GM18526 (cell line): ENCODE measurements around the gene TMEM203.

Experiments
- POLR2A ChIP-seq: IDR thresholded peaks from 3 replicates; pipeline ENCODE4 v1.6.1; 2011; ENCODE audit not compliant: insufficient read length; ENCODE audit errors: extremely low read depth

Gene TMEM203

DNA sequence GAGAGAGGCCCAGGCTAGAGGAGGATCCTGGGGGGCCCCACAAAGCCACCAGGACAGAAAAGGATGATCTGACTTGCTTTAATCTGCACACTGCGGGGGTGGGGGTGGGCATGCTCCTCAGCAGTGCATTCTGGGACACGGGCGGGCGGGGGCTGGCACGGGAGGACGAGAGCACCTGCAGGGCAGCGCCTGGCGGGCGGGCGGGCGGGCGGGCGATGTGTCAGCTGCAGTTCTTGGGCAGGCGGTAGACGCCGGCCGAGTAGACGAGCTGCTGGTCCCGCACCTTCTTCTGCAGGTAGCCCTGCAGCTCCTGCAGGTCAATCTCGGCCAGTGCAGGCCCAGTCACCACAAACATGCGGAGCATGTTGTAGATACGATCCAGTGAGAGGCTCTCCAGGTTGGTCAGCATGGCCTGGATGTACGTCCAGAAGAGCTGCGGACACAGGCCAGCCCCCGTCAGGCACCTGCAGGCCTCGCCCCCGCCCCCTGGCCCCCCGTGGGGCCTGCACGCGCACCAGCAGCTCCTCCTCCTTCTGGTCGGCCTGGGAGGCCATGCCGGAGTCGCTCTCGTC is 30.6 kb downstream of the TMEM203 start:
- no peak for TF ChIP-seq POLR2A

GRCh38 chr9:137173796-137174664 is 31.4 kb downstream of the TMEM203 start:
- peak; percentile 17 for TF ChIP-seq POLR2A

DNA sequence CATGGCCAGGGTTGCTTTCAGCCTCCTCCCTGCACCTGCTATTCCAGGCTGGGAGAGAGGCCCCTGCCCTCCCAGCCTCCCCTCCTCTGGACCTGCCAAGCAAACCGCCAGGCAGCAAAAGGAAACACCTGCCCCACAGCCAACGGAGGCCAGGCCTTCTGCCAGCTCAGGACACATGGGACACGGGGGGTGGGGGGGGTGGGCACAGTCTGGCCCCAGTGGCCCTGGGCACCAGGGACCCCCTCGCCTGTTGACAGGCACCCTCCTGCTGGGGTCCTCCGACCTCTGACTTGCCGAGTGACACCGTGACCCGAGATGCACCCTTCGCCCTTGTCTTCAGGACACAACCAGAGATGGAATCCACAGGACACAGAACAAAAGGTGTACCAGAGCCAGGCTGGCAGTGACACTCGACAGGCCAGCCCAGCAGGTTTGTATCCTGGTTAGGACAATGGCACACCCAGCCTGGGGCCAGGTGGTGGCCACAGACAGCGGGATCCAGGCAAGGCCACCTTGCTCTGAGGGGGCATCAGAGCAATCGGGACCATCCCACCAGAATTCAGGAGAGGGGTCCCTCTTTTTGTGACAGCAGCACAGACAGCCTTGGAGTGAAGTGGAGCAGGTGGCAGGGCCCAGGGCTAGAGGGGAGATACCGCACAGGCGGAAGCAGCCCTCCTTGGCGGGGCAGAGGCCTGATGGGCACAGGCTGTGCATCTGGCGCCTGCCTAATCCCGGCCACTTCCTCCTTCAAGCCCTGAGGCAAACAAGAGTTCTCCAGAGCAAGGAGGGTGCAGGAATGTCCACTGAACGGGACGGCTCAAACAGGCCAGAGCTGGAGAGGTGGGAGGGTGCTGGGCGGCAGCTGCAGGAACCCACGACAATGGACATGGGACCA is 32.3 kb downstream of the TMEM203 start:
- TF ChIP-seq POLR2A = no peak

DNA sequence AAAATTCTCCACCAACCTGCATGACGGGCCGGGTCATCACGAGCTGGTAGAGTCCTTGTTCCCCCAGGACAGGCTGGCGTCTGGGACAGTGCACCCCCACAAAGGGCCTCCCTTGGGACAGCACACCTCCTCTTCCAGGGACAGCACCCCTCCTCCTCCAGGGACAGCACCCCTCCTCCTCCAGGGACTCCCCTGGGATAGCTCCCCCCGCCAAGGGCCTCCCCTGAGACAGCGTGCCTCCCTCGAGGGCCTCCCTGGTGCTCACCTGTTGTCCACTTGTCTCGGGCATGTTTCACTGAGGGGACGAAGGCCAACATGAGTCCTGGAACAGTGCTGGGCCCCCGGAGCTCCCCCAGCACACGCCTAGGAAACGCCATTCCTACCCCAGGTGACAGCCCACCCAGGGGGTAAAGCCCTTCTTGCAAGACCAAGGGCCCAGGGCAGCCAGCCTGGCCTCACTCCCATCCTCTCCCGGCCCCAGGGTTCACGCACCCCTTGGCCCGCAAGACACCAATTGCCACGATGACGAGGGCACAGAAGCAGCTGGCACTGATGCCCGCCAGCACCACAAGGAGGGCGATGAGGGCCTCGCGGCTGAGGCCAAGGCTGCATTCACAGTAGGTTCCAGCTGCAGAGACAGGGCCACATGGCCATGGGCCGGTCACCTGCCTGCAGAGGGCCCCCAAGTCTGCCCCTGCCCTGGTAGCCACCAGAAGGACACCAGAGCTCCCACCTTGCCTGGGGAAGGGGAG is 34.1 kb downstream of the TMEM203 start:
- no peak for TF ChIP-seq POLR2A

GRCh38 chr9:137170486-137171148 is 34.8 kb downstream of the TMEM203 start:
- no peak for TF ChIP-seq POLR2A

DNA sequence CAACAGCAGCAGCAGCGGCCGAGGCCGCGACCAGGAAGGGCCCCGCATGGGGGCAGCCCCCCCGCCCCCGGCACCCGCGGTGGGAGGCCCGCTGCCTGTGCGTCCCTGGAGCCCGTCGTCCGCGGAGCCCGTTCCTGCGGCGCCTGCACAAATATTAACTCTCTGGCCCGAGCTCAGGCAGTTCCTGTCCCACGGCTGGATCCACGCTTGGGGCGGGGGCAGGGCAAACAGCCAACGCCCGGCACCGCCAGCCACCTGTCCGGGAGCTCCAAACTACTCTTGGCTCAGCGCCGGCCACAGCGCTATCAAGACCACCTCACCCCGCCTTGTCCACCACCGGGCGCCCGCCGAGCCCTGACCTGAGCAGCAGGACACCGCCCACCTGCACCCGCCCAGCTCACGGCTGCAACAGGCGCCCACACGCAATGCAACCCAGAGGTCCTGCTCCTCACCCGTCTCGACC is 35.5 kb downstream of the TMEM203 start, which contains the start of gene LRRC26:
TSS of gene LRRC26 (minus strand) at position 156 of the 463 bp plus-strand sequence. CDS start at position 48, 108 bp downstream.
- no peak for TF ChIP-seq POLR2A

GRCh38 chr9:137168904-137169856 is 36.3 kb downstream of the TMEM203 start:
- peak; percentile 36 for TF ChIP-seq POLR2A

DNA sequence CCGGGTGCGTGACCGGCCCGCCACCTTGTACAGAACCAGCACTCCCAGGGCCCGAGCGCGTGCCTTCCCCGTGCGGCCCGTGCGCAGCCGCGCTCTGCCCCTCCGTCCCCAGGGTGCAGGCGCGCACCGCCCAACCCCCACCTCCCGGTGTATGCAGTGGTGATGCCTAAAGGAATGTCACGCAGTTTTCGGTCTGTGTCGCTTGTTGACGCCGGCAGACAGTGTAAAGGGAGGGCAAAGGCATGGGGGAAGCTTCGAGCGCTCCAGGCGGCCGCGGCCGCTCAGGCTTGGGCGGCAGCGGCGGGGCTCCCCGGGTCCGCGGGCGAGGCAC is 36.9 kb downstream of the TMEM203 start:
- no peak for TF ChIP-seq POLR2A

GRCh38 chr9:137167747-137168572 is 37.5 kb downstream of the TMEM203 start:
- TF ChIP-seq POLR2A = no peak

GRCh38 chr9:137167277-137167746 is 38.1 kb downstream of the TMEM203 start:
- TF ChIP-seq POLR2A = no peak

DNA sequence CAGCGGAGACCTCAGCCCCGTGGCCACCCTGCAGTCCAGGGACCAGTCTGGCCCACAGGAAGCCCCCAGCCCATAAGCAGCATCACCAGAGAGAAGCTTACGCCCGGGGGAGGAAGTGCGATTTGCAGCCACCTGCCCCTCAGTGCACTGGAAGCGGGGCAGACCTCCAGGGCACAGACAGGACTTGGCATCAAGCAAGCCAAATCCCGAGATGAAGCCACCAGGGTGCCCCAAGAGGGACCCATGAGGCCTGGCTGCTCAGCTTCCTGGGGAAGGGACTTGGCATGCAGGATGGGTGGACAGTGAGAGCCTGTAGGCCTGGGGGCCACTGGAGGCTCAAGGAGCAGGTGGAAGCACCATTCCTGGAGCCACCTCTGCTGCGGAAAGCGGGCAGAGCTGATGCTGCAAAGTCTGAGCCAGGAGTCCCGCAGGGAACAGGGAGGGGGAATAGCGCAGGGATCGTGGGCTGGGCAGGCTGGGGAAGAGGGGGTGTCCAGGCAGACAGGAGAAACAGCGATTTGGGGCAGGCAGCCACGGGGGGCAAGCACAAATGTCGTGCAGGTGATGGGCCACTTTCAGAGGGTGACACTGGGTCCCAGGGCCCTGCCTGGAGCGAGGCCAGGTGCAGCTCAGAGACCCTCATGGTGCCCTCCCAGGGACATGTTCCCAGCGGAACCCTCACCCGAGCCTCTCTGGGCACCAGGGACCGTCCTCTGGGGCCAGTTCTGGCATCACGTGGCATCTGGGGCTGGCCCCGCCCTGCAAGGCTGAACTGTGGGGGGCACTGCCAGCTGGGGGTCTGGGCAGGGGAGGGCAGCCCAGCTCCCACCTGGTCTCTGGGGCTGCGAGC is 38.8 kb downstream of the TMEM203 start:
- TF ChIP-seq POLR2A = no peak
